MCF 10A (cell line): Measurements from ENCODE around the gene POC1B. TPM values are rescaled to one million over a fixed set of nuclear protein-coding genes. Genes with fewer than 3 reads are reported as not detected.

Experiments
- BruUV-seq: library from RNA; stranded (reverse); fragments of 400-500 nt; replicated peaks from 2 replicates; lab custom pipeline; 2021; lab: Mats Ljungman, UMichigan
- CTCF ChIA-PET: fragments of 300-600 bp; sonication (Branson Sonifier 250); formaldehyde crosslinking; extraction: SDS; loops from one replicate; lab custom pipeline; 2021; ENCODE audit warnings: antibody characterized with exemption, inconsistent platforms; lab: Yijun Ruan, JAX
- POLR2A ChIA-PET: fragments of 300-600, 350-650 bp; sonication (Branson Sonifier 250); formaldehyde crosslinking; extraction: SDS; loops from one replicate; lab custom pipeline; 2020; ENCODE audit warnings: antibody characterized with exemption, inconsistent platforms; lab: Yijun Ruan, JAX
- DNase-seq: peaks from one replicate; pipeline ENCODE4 v3.0.0-alpha.2; 2018; ENCODE audit not compliant: unreplicated experiment
- H3K27ac Mint-ChIP-seq: one replicate; pipeline ENCODE4 v1.8.0; 2022; ENCODE audit warnings: mild to moderate bottlenecking, low read depth, mixed read lengths; ENCODE audit not compliant: unreplicated experiment
- H3K27me3 Mint-ChIP-seq: one replicate; pipeline ENCODE4 v1.8.0; 2022; ENCODE audit warnings: mixed read lengths; ENCODE audit not compliant: insufficient read depth, unreplicated experiment
- H3K36me3 Mint-ChIP-seq: one replicate; pipeline ENCODE4 v1.8.0; 2022; ENCODE audit warnings: mild to moderate bottlenecking, moderate library complexity, mixed read lengths; ENCODE audit not compliant: insufficient read depth, unreplicated experiment
- H3K4me1 Mint-ChIP-seq: one replicate; pipeline ENCODE4 v1.8.0; 2022; ENCODE audit warnings: mixed read lengths; ENCODE audit not compliant: insufficient read depth, unreplicated experiment
- H3K4me3 Mint-ChIP-seq: one replicate; pipeline ENCODE4 v1.8.0; 2022; ENCODE audit warnings: mild to moderate bottlenecking, moderate library complexity, mixed read lengths; ENCODE audit not compliant: unreplicated experiment
- H3K9me3 Mint-ChIP-seq: one replicate; pipeline ENCODE4 v1.8.0; 2022; ENCODE audit warnings: mixed read lengths; ENCODE audit not compliant: unreplicated experiment
- CTCF ChIP-seq: fragments of 200-600 bp; IDR thresholded peaks from one replicate; pipeline ENCODE4 v1.8.0; 2022; ENCODE audit warnings: antibody characterized with exemption, mild to moderate bottlenecking; ENCODE audit not compliant: unreplicated experiment
- intact Hi-C: fragments of 100-400 bp; cut with micrococcal nuclease; formaldehyde crosslinking; loops from 2 replicates; pipeline ENCODE4 v1.14.1; 2022
- total RNA-seq: library from RNA; stranded (reverse); gene quantifications from 2 replicates; pipeline ENCODE4 v1.2.3, GENCODE V29; 2022

Gene POC1B
- total RNA-seq, 1 experiment from 2014 or later = 14.8 TPM

DNA sequence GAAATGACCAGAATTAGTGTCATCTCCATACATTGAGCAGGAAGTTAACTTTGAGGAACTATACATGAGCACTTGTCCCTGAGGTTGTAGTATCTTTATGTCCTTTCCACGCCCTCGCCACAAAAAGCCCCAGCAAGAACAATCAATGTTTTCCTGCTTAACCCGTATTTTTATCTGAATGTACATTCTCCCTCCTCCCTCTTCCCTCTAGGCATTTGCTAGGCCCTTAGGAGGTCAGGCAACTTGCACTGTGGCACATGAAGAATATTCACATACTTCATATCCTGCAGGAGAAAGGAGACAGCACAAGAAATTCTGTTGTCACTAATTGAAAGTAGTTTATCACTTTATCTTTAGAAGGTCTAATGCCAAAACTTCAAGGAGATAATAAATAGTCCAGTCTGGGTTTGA, 155.4 kb downstream of the POC1B start:
- no TSS peak for BruUV-seq
- no peaks in the 10 kb centered on the region for H3K27me3 Mint-ChIP-seq
- H3K9me3 Mint-ChIP-seq = no peaks in the 10 kb centered on the region
- H3K36me3 Mint-ChIP-seq = no peaks in the 10 kb centered on the region
- no peak overlapping the region for H3K4me3 Mint-ChIP-seq
- intact Hi-C loops = no loop called here
- no peak for TF ChIP-seq CTCF
- POLR2A ChIA-PET = interaction anchor here (6.4 kb wide), 1 partner anchor 18 kb away, joined by 66 read pairs; the partner anchor contains the start of gene DUSP6
- DNase-seq = no peak
- CTCF ChIA-PET = interaction anchor here (0.7 kb wide), 1 partner anchor 15 kb away, joined by 3 read pairs; no protein-coding TSS in a partner anchor
- H3K4me1 Mint-ChIP-seq = peaks cover 52% of the 10 kb centered on the region
- H3K27ac Mint-ChIP-seq = peak overlapping the region; percentile 75

Other genes starting within 250 kb of the POC1B start
- 99.9 and 149 TPM in 2 replicates for gene DUSP6, start 173.5 kb downstream of the POC1B start, total RNA-seq
- gene GALNT4, start 1.3 kb downstream of the POC1B start, total RNA-seq = 2.6 and 2.8 TPM in 2 replicates
- 221 and 281 TPM in 2 replicates for gene ATP2B1, start 182.8 kb upstream of the POC1B start, total RNA-seq